Spleen (tissue), 11 donors: ENCODE data around the gene CAMTA2. TPM values are rescaled to one million over a fixed set of nuclear protein-coding genes. Genes with fewer than 3 reads are reported as not detected.

Experiments
- DNase-seq: peaks from one replicate; pipeline ENCODE4 v3.0.0-alpha.2; 2020
- H3K27ac ChIP-seq, 8 donors: fragments of 200-600 bp; sonication (generic) in 7 of 8; 1 replicate in 4 of 8; 2 replicates in 4 of 8; pipeline versions ENCODE4 v1.5.0 to v1.8.0; 2016 to 2021; ENCODE audit warnings: inconsistent platforms in 4 of 8, mild to moderate bottlenecking in 4 of 8, moderate library complexity in 1 of 8
- H3K27me3 ChIP-seq, 7 donors: fragments of 200-600 bp; sonication (generic) in 6 of 7; replicated peaks in 1 of 7; 1 replicate in 4 of 7; 2 replicates in 3 of 7; pipeline versions ENCODE4 v1.5.0 to v1.8.0; 2016 to 2021; ENCODE audit warnings: inconsistent platforms in 3 of 7, mild to moderate bottlenecking in 1 of 7
- H3K36me3 ChIP-seq, 6 donors: fragments of 200-600 bp; sonication (generic) in 5 of 6; 1 replicate in 4 of 6; 2 replicates in 2 of 6; pipeline versions ENCODE4 v1.5.0 to v1.8.0; 2016 to 2021; ENCODE audit warnings: inconsistent platforms in 2 of 6
- H3K4me1 ChIP-seq, 6 donors: fragments of 200-600 bp; sonication (generic) in 5 of 6; 1 replicate in 3 of 6; 2 replicates in 3 of 6; pipeline versions ENCODE4 v1.5.0 to v1.8.0; 2016 to 2021; ENCODE audit warnings: inconsistent platforms in 3 of 6
- H3K4me3 ChIP-seq, 8 donors: fragments of 200-600 bp; sonication (generic) in 7 of 8; 1 replicate in 4 of 8; 2 replicates in 4 of 8; pipeline versions ENCODE4 v1.5.0 to v1.8.0; 2016 to 2021; ENCODE audit warnings: inconsistent platforms in 4 of 8, mild to moderate bottlenecking in 4 of 8, moderate library complexity in 2 of 8
- H3K9me3 ChIP-seq, 8 donors: fragments of 200-600 bp; sonication (generic) in 7 of 8; 1 replicate in 4 of 8; 2 replicates in 4 of 8; pipeline versions ENCODE4 v1.5.0 to v1.8.0; 2016 to 2021; ENCODE audit warnings: inconsistent platforms in 4 of 8
- POLR2A ChIP-seq, 3 donors: fragments of 450-650 bp; IDR thresholded peaks; one replicate each; pipeline ENCODE4 v1.5.1; 2017; ENCODE audit warnings: antibody characterized with exemption in 3 of 3, mild to moderate bottlenecking in 1 of 3
- POLR2AphosphoS5 ChIP-seq, 3 donors: sonication (generic); formaldehyde crosslinking; IDR thresholded peaks; one replicate each; pipeline ENCODE4 v1.5.1; 2017; ENCODE audit warnings: antibody characterized with exemption in 3 of 3
- WGBS, 5 donors: extraction: QIAGEN DNeasy Blood & Tissue Kit in 3 of 5; methylation state at CpG; one replicate each; pipeline versions ENCODE4 v1.1.5 to v1.1.7; 2013 to 2018; 5-methylcytosine and 5-hydroxymethylcytosine counted together
- intact Hi-C: fragments of 100-400 bp; cut with DNase I; formaldehyde crosslinking; loops from one replicate; pipeline ENCODE4 v1.15.0; 2023; ENCODE audit warnings: low total_unique reads
- polyA plus RNA-seq, 3 donors: library from polyadenylated mRNA; stranded (reverse); fragments of 200-250 nt; gene quantifications; one replicate each; pipeline ENCODE4 v1.2.1, GENCODE V29; 2013
- total RNA-seq, 7 donors: library from RNA; depleted of rRNA in 3 of 7; stranded (reverse); fragments of >200 nt in 3 of 7; fragmentation: NEBNext Ultra II Directional in 4 of 7; extraction: Animal tissue kit (Norgen Biotek cat#: 25700) in 4 of 7; gene quantifications; one replicate each; pipeline versions ENCODE4 v1.1.0 to v1.2.1, GENCODE V29; 2016 to 2021
- TF ChIP-seq, protein P1 (sequence below), 11 experiments: fragments of 200-600 bp in 7 of 11; fragments of 450-650 bp in 4 of 11; sonication (generic) in 4 of 11; IDR thresholded peaks in 8 of 11; conservative IDR thresholded peaks in 3 of 11; 1 replicate in 7 of 11; 2 replicates in 4 of 11; pipeline versions ENCODE4 v1.4.0 to v1.8.0; 2016 to 2021; ENCODE audit warnings: antibody characterized with exemption in 11 of 11, inconsistent platforms in 4 of 11, mild to moderate bottlenecking in 1 of 11
- donor health status: healthy with polysubstance abuse.
- donor health status: DM: no; HTN: no; CAD: no; lungs with moderate emphysema.
- donor health status: DM: no; HTN: no; CAD: no.
- donor health status: Bipolar disorder and iron deficiency.
- donor health status: healthy.
- donor health status: DM: no; HTN: no; CAD: no.
- donor health status: DM: yes; HTN: yes; CAD: no.

Gene CAMTA2
- total and polyA plus RNA-seq, 10 donors, result 21.3 to 79.8 (median 50.5) TPM

DNA sequence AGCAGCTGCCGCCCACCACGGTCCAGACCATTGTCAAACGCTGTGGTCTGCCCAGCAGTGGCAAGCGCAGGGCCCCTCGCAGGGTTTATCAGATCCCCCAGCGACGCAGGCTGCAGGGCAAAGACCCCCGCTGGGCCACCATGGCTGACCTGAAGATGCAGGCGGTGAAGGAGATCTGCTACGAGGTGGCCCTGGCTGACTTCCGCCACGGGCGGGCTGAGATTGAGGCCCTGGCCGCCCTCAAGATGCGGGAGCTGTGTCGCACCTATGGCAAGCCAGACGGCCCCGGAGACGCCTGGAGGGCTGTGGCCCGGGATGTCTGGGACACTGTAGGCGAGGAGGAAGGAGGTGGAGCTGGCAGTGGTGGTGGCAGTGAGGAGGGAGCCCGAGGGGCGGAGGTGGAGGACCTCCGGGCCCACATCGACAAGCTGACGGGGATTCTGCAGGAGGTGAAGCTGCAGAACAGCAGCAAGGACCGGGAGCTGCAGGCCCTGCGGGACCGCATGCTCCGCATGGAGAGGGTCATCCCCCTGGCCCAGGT is 34.8 kb upstream of the CAMTA2 start:
- H3K27ac ChIP-seq, result no peak overlapping the region
- intact Hi-C loops, result no loop called here
- H3K27me3 ChIP-seq, result peaks cover 0 to 4% (median 0%) of the 10 kb centered on the region in 7 donors
- H3K36me3 ChIP-seq, result peaks cover 0 to 81% (median 47%) of the 10 kb centered on the region in 6 donors
- no peaks in the 10 kb centered on the region for H3K9me3 ChIP-seq
- no peak overlapping the region for H3K4me3 ChIP-seq
- TF ChIP-seq POLR2AphosphoS5 (IDR thresholded peaks at IDR 0.05) (peak in 1 of 3 donors; percentile 29), POLR2A (IDR thresholded peaks at IDR 0.05) (no peak)
- peaks cover 0 to 18% (median 6%) of the 10 kb centered on the region in 6 donors for H3K4me1 ChIP-seq
- no peak for DNase-seq
- WGBS, 5 donors, result 95 to 98% (median 95%) methylated on average over 30 of the region's 30 CpGs

DNA sequence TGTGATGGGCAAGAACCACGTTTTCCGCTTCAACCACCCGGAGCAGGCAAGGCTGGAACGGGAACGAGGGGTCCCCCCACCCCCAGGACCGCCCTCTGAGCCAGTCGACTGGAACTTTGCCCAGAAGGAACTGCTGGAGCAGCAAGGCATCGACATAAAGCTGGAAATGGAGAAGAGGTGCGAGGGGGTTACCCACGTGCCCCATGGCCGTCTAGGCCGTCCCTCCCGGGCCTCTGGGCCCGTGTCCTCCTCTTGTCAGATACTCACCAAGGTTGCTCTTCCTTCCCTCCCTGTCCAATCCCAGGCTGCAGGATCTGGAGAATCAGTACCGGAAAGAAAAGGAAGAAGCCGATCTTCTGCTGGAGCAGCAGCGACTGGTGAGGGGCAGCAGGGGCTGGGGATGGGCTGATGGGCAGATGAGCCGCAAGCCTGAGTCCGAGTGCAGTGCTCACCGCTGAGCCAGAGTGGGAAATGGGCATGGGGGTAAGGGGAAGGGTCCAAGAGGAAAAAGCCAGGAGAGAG is 33.1 kb upstream of the CAMTA2 start:
- H3K4me1 ChIP-seq, result peaks cover 0 to 33% (median 12%) of the 10 kb centered on the region in 6 donors
- no peak for DNase-seq
- H3K9me3 ChIP-seq, result no peaks in the 10 kb centered on the region
- no peak for TF ChIP-seq POLR2A (IDR thresholded peaks at IDR 0.05)
- no peak for TF ChIP-seq POLR2AphosphoS5 (IDR thresholded peaks at IDR 0.05)
- TF ChIP-seq, protein P1, sequence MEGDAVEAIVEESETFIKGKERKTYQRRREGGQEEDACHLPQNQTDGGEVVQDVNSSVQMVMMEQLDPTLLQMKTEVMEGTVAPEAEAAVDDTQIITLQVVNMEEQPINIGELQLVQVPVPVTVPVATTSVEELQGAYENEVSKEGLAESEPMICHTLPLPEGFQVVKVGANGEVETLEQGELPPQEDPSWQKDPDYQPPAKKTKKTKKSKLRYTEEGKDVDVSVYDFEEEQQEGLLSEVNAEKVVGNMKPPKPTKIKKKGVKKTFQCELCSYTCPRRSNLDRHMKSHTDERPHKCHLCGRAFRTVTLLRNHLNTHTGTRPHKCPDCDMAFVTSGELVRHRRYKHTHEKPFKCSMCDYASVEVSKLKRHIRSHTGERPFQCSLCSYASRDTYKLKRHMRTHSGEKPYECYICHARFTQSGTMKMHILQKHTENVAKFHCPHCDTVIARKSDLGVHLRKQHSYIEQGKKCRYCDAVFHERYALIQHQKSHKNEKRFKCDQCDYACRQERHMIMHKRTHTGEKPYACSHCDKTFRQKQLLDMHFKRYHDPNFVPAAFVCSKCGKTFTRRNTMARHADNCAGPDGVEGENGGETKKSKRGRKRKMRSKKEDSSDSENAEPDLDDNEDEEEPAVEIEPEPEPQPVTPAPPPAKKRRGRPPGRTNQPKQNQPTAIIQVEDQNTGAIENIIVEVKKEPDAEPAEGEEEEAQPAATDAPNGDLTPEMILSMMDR (IDR thresholded peaks at IDR 0.05 in 8 of 11, conservative IDR thresholded peaks at IDR 0.05 in 3 of 11), result no peak
- H3K4me3 ChIP-seq, result no peak overlapping the region
- H3K27me3 ChIP-seq, result peaks cover 0 to 4% (median 0%) of the 10 kb centered on the region in 7 donors
- peaks cover 0 to 98% (median 58%) of the 10 kb centered on the region in 6 donors for H3K36me3 ChIP-seq
- WGBS, 5 donors, result 89 to 93% (median 90%) methylated on average over 20 of the region's 20 CpGs
- intact Hi-C loops, result no loop called here
- H3K27ac ChIP-seq, result no peak overlapping the region

DNA sequence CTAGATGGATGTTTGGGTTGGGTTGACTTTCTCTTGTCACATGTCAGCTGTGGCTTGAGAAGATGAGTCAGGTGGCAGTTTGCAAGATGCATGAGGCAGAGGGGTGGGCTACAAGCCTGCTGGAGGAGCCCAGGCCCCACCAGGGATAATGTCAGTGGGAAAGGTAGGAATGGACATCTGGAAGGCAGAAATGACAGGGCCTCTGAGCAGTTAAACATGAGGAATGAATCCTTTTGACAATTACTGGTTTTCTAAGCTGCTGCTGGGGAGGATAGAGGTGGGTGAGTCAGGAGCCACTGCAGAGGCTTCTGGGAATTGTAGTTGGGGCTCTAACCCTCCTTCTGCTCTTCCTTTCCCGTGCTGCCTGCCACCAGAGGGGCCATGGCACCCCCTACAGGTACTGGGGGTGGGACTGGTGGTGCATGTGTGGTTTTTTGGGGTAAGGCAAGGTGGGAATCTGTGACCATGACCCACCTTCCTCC is 32.0 kb upstream of the CAMTA2 start:
- WGBS, 5 donors, result 0 to 58% (median 14%) methylated on average over 1 of the region's 1 CpG

DNA sequence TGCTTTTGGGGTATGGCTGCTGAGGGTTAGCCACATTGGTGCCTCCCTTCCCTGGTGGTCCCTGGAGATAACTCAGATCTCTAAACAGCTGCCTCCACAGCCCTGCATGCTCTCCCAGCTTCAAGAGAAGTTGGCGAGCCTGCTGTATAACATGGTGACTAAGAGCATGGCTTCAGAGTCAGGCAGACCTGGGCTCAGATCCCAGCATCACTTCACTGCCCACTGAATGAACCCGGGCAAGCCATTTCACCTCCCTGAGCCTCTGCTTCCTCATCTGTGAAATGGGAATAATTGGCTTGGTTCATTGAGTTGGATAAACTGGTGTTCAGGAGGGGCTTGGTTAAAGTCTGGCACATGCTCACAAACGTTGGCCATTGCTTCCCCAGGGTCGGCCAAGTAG is 26.9 kb upstream of the CAMTA2 start:
- H3K4me3 ChIP-seq, result no peak overlapping the region
- intact Hi-C loops, result no loop called here
- no peak overlapping the region for H3K27ac ChIP-seq
- WGBS, 5 donors, result 86 to 100% (median 93%) methylated on average over 3 to 4 of the region's 4 CpGs
- H3K27me3 ChIP-seq, result no peaks in the 10 kb centered on the region
- peaks cover 0 to 22% (median 7%) of the 10 kb centered on the region in 6 donors for H3K4me1 ChIP-seq
- H3K36me3 ChIP-seq, result peaks cover 0 to 100% (median 43%) of the 10 kb centered on the region in 6 donors
- no peaks in the 10 kb centered on the region for H3K9me3 ChIP-seq
- DNase-seq, result no peak
- TF ChIP-seq POLR2AphosphoS5 (IDR thresholded peaks at IDR 0.05), result no peak
- no peak for TF ChIP-seq POLR2A (IDR thresholded peaks at IDR 0.05)
- TF ChIP-seq, protein P1 (IDR thresholded peaks at IDR 0.05 in 8 of 11, conservative IDR thresholded peaks at IDR 0.05 in 3 of 11), result no peak

More for the DNA sequence above, 32.0 kb upstream of the CAMTA2 start:
- peaks cover 0 to 4% (median 0%) of the 10 kb centered on the region in 7 donors for H3K27me3 ChIP-seq
- H3K4me3 ChIP-seq, result no peak overlapping the region
- intact Hi-C loops, result no loop called here
- no peak for DNase-seq
- TF ChIP-seq POLR2AphosphoS5 (IDR thresholded peaks at IDR 0.05), result no peak
- TF ChIP-seq, protein P1 (IDR thresholded peaks at IDR 0.05 in 8 of 11, conservative IDR thresholded peaks at IDR 0.05 in 3 of 11), result peak in 3 of 11 experiments; percentile 28 to 33 (median 31)
- H3K27ac ChIP-seq, result no peak overlapping the region
- H3K4me1 ChIP-seq, result peaks cover 0 to 33% (median 12%) of the 10 kb centered on the region in 6 donors
- peaks cover 0 to 100% (median 68%) of the 10 kb centered on the region in 6 donors for H3K36me3 ChIP-seq
- no peaks in the 10 kb centered on the region for H3K9me3 ChIP-seq
